IMR-90 (cell line): ENCODE results near the gene TMPRSS7. TPM values are rescaled to one million over a fixed set of nuclear protein-coding genes. Genes with fewer than 3 reads are reported as not detected.

Experiments used
- ATAC-seq: fragments of 200-7000 bp; cut with Tn5 transposase; 2 replicates; pipeline ENCODE4 v1.9.1; 2020; ENCODE audit warnings: low read depth, mild to moderate bottlenecking, moderate library complexity
- BruUV-seq: library from RNA; stranded (reverse); fragments of 400-500 nt; replicated peaks from 2 replicates; lab custom pipeline; 2021; lab: Mats Ljungman, UMichigan
- CTCF ChIA-PET: fragments of 300-600 bp; formaldehyde crosslinking; extraction: SDS; loops from one replicate; lab custom pipeline; 2021; ENCODE audit warnings: antibody characterized with exemption; lab: Yijun Ruan, JAX
- POLR2A ChIA-PET: fragments of 300-600 bp; sonication (Branson Sonifier 250); formaldehyde crosslinking; loops from one replicate; lab custom pipeline; 2022; ENCODE audit warnings: antibody characterized with exemption; ENCODE audit not compliant: unreplicated experiment; lab: Charles Lee
- DNase-seq: peaks from one replicate; pipeline ENCODE4 v3.0.0; 2013
- H2AFZ ChIP-seq: replicated peaks from 2 replicates; pipeline ENCODE3; 2013; ENCODE audit warnings: low read length, mild to moderate bottlenecking; ENCODE audit not compliant: poor library complexity
- H2AK5ac ChIP-seq: 2 replicates; pipeline ENCODE4 v1.6.1; 2013; ENCODE audit warnings: low read depth, low read length, inconsistent platforms
- H2AK9ac ChIP-seq: replicated peaks from 2 replicates; pipeline ENCODE3; 2013; ENCODE audit warnings: mild to moderate bottlenecking, low read depth, low read length, moderate library complexity; ENCODE audit not compliant: poor library complexity
- H2BK120ac ChIP-seq: 2 replicates; pipeline ENCODE4 v1.6.1; 2013; ENCODE audit warnings: low read depth, low read length, inconsistent platforms
- H2BK15ac ChIP-seq: 3 replicates; pipeline ENCODE4 v1.6.1; 2013; ENCODE audit warnings: low read depth, low read length, inconsistent platforms
- H2BK20ac ChIP-seq: 2 replicates; pipeline ENCODE4 v1.6.1; 2013; ENCODE audit warnings: low read depth, mild to moderate bottlenecking, inconsistent platforms, low read length, moderate library complexity
- H2BK5ac ChIP-seq: 2 replicates; pipeline ENCODE4 v1.6.1; 2013; ENCODE audit warnings: mild to moderate bottlenecking, low read depth, low read length, inconsistent platforms; ENCODE audit not compliant: poor library complexity, severe bottlenecking
- H3K14ac ChIP-seq: replicated peaks from 2 replicates; pipeline ENCODE4 v1.6.1; 2013; ENCODE audit warnings: low read depth, low read length, inconsistent platforms
- H3K18ac ChIP-seq: 2 replicates; pipeline ENCODE4 v1.6.1; 2013; ENCODE audit warnings: low read depth, low read length, control low read depth
- H3K23ac ChIP-seq: 2 replicates; pipeline ENCODE4 v1.6.1; 2013; ENCODE audit warnings: low read depth, low read length, inconsistent platforms
- H3K27ac ChIP-seq: 2 replicates; pipeline ENCODE4 v1.5.1; 2013; ENCODE audit warnings: mild to moderate bottlenecking, control low read depth, low read length; ENCODE audit not compliant: insufficient read depth
- H3K27me3 ChIP-seq: 2 replicates; pipeline ENCODE4 v1.6.1; 2013; ENCODE audit warnings: low read length; ENCODE audit not compliant: control insufficient read depth, insufficient read depth
- H3K36me3 ChIP-seq: 2 replicates; pipeline ENCODE4 v1.6.1; 2013; ENCODE audit warnings: low read length, mixed read lengths; ENCODE audit not compliant: control insufficient read depth, insufficient read depth
- H3K4ac ChIP-seq: 2 replicates; pipeline ENCODE4 v1.6.1; 2013; ENCODE audit warnings: low read depth, low read length, inconsistent platforms
- H3K4me1 ChIP-seq: 2 replicates; pipeline ENCODE4 v1.6.1; 2013; ENCODE audit warnings: low read length, mixed read lengths; ENCODE audit not compliant: control insufficient read depth, insufficient read depth
- H3K4me2 ChIP-seq: 2 replicates; pipeline ENCODE4 v1.6.1; 2013; ENCODE audit warnings: low read depth, mild to moderate bottlenecking, control low read depth, low read length, moderate library complexity
- H3K4me3 ChIP-seq: 2 replicates; pipeline ENCODE4 v1.5.1; 2013; ENCODE audit warnings: low read depth, mild to moderate bottlenecking, control low read depth, low read length, moderate library complexity; ENCODE audit not compliant: insufficient read depth
- H3K56ac ChIP-seq: 2 replicates; pipeline ENCODE4 v1.6.1; 2013; ENCODE audit warnings: low read length, inconsistent platforms; ENCODE audit not compliant: insufficient read depth; ENCODE audit errors: extremely low read depth
- H3K79me1 ChIP-seq, 2 experiments: 2 replicates each; pipeline ENCODE4 v1.6.1; 2013; ENCODE audit warnings: low read length in 2 of 2, inconsistent platforms in 1 of 2, low read depth in 1 of 2
- H3K9ac ChIP-seq: 2 replicates; pipeline ENCODE4 v1.6.1; 2013; ENCODE audit warnings: low read depth, low read length, control low read depth
- H3K9me1 ChIP-seq: 2 replicates; pipeline ENCODE4 v1.6.1; 2013; ENCODE audit warnings: low read length, inconsistent platforms; ENCODE audit not compliant: insufficient read depth
- H3K9me3 ChIP-seq: 2 replicates; pipeline ENCODE4 v1.6.1; 2013; ENCODE audit warnings: low read length; ENCODE audit not compliant: control insufficient read depth, insufficient read depth
- H4K20me1 ChIP-seq: 2 replicates; pipeline ENCODE4 v1.6.1; 2013; ENCODE audit warnings: low read length, inconsistent platforms; ENCODE audit not compliant: insufficient read depth
- H4K5ac ChIP-seq: 2 replicates; pipeline ENCODE4 v1.6.1; 2013; ENCODE audit warnings: mild to moderate bottlenecking, low read depth, low read length, control low read depth
- H4K8ac ChIP-seq, 2 experiments: 2 replicates each; pipeline ENCODE4 v1.6.1; 2013; ENCODE audit warnings: low read depth in 2 of 2, low read length in 2 of 2, control low read depth in 1 of 2, inconsistent platforms in 1 of 2
- H4K91ac ChIP-seq: 2 replicates; pipeline ENCODE4 v1.6.1; 2013; ENCODE audit warnings: low read depth, low read length, inconsistent platforms; ENCODE audit not compliant: insufficient read depth
- CEBPB ChIP-seq: IDR thresholded peaks from 2 replicates; pipeline ENCODE4 v1.6.1; 2012; ENCODE audit warnings: low read depth, low read length, improper control_type of control experiment
- CHD1 ChIP-seq: IDR thresholded peaks from 2 replicates; pipeline ENCODE4 v1.6.1; 2012; ENCODE audit warnings: low read depth, low read length, improper control_type of control experiment
- FOS ChIP-seq: fragments of 150-350 bp; IDR thresholded peaks from 2 replicates; pipeline ENCODE4 v1.6.1; 2016; ENCODE audit warnings: low read depth, low read length
- MAFK ChIP-seq: IDR thresholded peaks from 2 replicates; pipeline ENCODE4 v1.6.1; 2012; ENCODE audit warnings: low read depth, low read length, improper control_type of control experiment
- MXI1 ChIP-seq: IDR thresholded peaks from 2 replicates; pipeline ENCODE4 v1.6.1; 2012; ENCODE audit warnings: low read depth, mild to moderate bottlenecking, low read length, moderate library complexity, borderline replicate concordance
- NFE2L2 ChIP-seq: fragments of 150-350 bp; IDR thresholded peaks from 2 replicates; pipeline ENCODE4 v1.6.1; 2016; ENCODE audit warnings: low read depth, mild to moderate bottlenecking, low read length
- POLR2A ChIP-seq: IDR thresholded peaks from 2 replicates; pipeline ENCODE4 v1.6.1; 2012; ENCODE audit warnings: mild to moderate bottlenecking, low read depth, low read length
- RAD21 ChIP-seq: IDR thresholded peaks from 2 replicates; pipeline ENCODE4 v1.6.1; 2012; ENCODE audit warnings: low read length, improper control_type of control experiment
- RCOR1 ChIP-seq: IDR thresholded peaks from 2 replicates; pipeline ENCODE4 v1.6.1; 2012; ENCODE audit warnings: mild to moderate bottlenecking, low read length, improper control_type of control experiment; ENCODE audit not compliant: insufficient replicate concordance
- RFX5 ChIP-seq: IDR thresholded peaks from 2 replicates; pipeline ENCODE4 v1.8.0; 2012; ENCODE audit warnings: low read depth, mild to moderate bottlenecking, low read length, moderate library complexity
- SMC3 ChIP-seq: fragments of 150-350 bp; IDR thresholded peaks from 2 replicates; pipeline ENCODE4 v1.6.1; 2016; ENCODE audit warnings: low read depth, mild to moderate bottlenecking, antibody characterized with exemption, low read length, moderate library complexity
- WGBS, 2 experiments: methylation state at CpG; one replicate each; pipeline versions ENCODE4 v1.1.5 to v1.1.7; 2013; ENCODE audit warnings: missing lambda C conversion rate in 2 of 2; ENCODE audit not compliant: insufficient read length in 1 of 2; ENCODE audit errors: extremely low coverage in 2 of 2; 5-methylcytosine and 5-hydroxymethylcytosine counted together
- dilution Hi-C: fragments of 300-500 bp; cut with HindIII; formaldehyde crosslinking; loops from one replicate; pipeline ENCODE4 v1.14.3; 2018; ENCODE audit warnings: low sequenced_read_pairs; ENCODE audit not compliant: unreplicated experiment
- in situ Hi-C: fragments of 300-500 bp; cut with MboI; formaldehyde crosslinking; loops from 3 replicates; pipeline ENCODE4 v1.14.3; 2019; ENCODE audit warnings: low sequenced_read_pairs, inconsistent platforms, mixed read lengths
- intact Hi-C: fragments of 100-400 bp; cut with micrococcal nuclease; formaldehyde crosslinking; loops from 2 replicates; pipeline ENCODE4 v1.10.0; 2022
- polyA plus RNA-seq, 3 experiments: library from polyadenylated mRNA; depleted of rRNA; stranded (reverse); fragments of >200 nt; gene quantifications; 2 replicates each; pipeline ENCODE4 v1.2.3, GENCODE V29; 2012; ENCODE audit warnings: low replicate concordance in 1 of 3
- total RNA-seq: library from RNA; depleted of rRNA; stranded (reverse); fragments of >200 nt; gene quantifications from 2 replicates; pipeline ENCODE4 v1.2.3, GENCODE V29; 2012
- TF ChIP-seq, protein P1 (sequence below): fragments of 150-350 bp; IDR thresholded peaks from 2 replicates; pipeline ENCODE4 v1.6.1; 2017; ENCODE audit warnings: mild to moderate bottlenecking, antibody characterized with exemption, low read length, low read depth
- TF ChIP-seq, protein P2 (sequence below): conservative IDR thresholded peaks from 2 replicates; pipeline ENCODE4 v1.5.1; 2012; ENCODE audit warnings: mild to moderate bottlenecking, low read depth, low read length, improper control_type of control experiment
- TF ChIP-seq, protein P3 (sequence below): fragments of 150-350 bp; IDR thresholded peaks from 2 replicates; pipeline ENCODE4 v1.6.1; 2016; ENCODE audit warnings: low read depth, mild to moderate bottlenecking, low read length, moderate library complexity, borderline replicate concordance

Gene TMPRSS7
- total and polyA plus RNA-seq, 2 of the 4 experiments (the other 2 are of a cell fraction) = 0.07 TPM; not detected in 1

GRCh38 chr3:112001526-112001925, 33.0 kb upstream of the TMPRSS7 start:
- no peak overlapping the region for H3K4ac ChIP-seq
- no peak overlapping the region for H3K14ac ChIP-seq
- dilution Hi-C loops (no loop called here), in situ Hi-C loops (no loop called here), intact Hi-C loops (no loop called here)
- H3K9ac ChIP-seq = no peak overlapping the region
- no peak overlapping the region for H3K23ac ChIP-seq
- H3K36me3 ChIP-seq = no peaks in the 10 kb centered on the region
- no peaks in the 10 kb centered on the region for H4K20me1 ChIP-seq
- BruUV-seq = no TSS peak
- peaks cover 6% of the 10 kb centered on the region for H3K9me1 ChIP-seq
- H2BK20ac ChIP-seq = no peak overlapping the region
- H3K27ac ChIP-seq = no peak overlapping the region
- peaks cover 6% of the 10 kb centered on the region for H3K4me1 ChIP-seq
- no peak overlapping the region for H3K4me2 ChIP-seq
- WGBS, 2 experiments = no CpG with 5 or more reads among the region's 2 CpGs
- no peak overlapping the region for H4K91ac ChIP-seq
- no peak overlapping the region for H3K4me3 ChIP-seq
- no peak overlapping the region for H2BK120ac ChIP-seq
- no peaks in the 10 kb centered on the region for H3K79me1 ChIP-seq
- H3K56ac ChIP-seq = no peak overlapping the region
- ChIA-PET POLR2A (no interaction called here), CTCF (interaction anchor here (0.7 to 1.3 kb wide), 4 partner anchors 10 to 42 kb away, joined by 3 to 4 read pairs (median 3); no protein-coding TSS in a partner anchor)
- no peaks in the 10 kb centered on the region; the same call in 1 of the 2 replicates for H3K27me3 ChIP-seq
- no peaks in the 10 kb centered on the region for H3K9me3 ChIP-seq
- TF ChIP-seq SMC3 = no peak
- no peak for TF ChIP-seq CHD1
- TF ChIP-seq, protein P1, sequence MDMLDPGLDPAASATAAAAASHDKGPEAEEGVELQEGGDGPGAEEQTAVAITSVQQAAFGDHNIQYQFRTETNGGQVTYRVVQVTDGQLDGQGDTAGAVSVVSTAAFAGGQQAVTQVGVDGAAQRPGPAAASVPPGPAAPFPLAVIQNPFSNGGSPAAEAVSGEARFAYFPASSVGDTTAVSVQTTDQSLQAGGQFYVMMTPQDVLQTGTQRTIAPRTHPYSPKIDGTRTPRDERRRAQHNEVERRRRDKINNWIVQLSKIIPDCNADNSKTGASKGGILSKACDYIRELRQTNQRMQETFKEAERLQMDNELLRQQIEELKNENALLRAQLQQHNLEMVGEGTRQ = no peak
- TF ChIP-seq, protein P2, sequence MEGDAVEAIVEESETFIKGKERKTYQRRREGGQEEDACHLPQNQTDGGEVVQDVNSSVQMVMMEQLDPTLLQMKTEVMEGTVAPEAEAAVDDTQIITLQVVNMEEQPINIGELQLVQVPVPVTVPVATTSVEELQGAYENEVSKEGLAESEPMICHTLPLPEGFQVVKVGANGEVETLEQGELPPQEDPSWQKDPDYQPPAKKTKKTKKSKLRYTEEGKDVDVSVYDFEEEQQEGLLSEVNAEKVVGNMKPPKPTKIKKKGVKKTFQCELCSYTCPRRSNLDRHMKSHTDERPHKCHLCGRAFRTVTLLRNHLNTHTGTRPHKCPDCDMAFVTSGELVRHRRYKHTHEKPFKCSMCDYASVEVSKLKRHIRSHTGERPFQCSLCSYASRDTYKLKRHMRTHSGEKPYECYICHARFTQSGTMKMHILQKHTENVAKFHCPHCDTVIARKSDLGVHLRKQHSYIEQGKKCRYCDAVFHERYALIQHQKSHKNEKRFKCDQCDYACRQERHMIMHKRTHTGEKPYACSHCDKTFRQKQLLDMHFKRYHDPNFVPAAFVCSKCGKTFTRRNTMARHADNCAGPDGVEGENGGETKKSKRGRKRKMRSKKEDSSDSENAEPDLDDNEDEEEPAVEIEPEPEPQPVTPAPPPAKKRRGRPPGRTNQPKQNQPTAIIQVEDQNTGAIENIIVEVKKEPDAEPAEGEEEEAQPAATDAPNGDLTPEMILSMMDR = no peak
- no peak for TF ChIP-seq RCOR1
- TF ChIP-seq, protein P3, sequence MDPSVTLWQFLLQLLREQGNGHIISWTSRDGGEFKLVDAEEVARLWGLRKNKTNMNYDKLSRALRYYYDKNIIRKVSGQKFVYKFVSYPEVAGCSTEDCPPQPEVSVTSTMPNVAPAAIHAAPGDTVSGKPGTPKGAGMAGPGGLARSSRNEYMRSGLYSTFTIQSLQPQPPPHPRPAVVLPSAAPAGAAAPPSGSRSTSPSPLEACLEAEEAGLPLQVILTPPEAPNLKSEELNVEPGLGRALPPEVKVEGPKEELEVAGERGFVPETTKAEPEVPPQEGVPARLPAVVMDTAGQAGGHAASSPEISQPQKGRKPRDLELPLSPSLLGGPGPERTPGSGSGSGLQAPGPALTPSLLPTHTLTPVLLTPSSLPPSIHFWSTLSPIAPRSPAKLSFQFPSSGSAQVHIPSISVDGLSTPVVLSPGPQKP = no peak
- no peak for TF ChIP-seq MXI1
- TF ChIP-seq NFE2L2 = no peak
- no peak for TF ChIP-seq CEBPB
- no peak for TF ChIP-seq POLR2A
- TF ChIP-seq RFX5 = no peak
- TF ChIP-seq RAD21 = no peak
- no peak for TF ChIP-seq FOS
- TF ChIP-seq MAFK = no peak
- no peak overlapping the region for H2AK9ac ChIP-seq
- H3K18ac ChIP-seq = no peak overlapping the region
- no peak for ATAC-seq
- H2BK15ac ChIP-seq = no peak overlapping the region
- no peak overlapping the region for H2AFZ ChIP-seq
- no peak for DNase-seq
- H2AK5ac ChIP-seq = peak overlapping the region; percentile 30; the same call in 1 of the 2 replicates
- no peak overlapping the region for H4K8ac ChIP-seq
- no peak overlapping the region for H4K5ac ChIP-seq
- H2BK5ac ChIP-seq = no peak overlapping the region
